Panc1 (cell line): ENCODE measurements around the gene FHOD1. TPM values are rescaled to one million over a fixed set of nuclear protein-coding genes. Genes with fewer than 3 reads are reported as not detected.

ENCODE experiments used
- ATAC-seq: fragments of 200-7000 bp; cut with Tn5 transposase; 2 replicates; pipeline ENCODE4 v1.9.1; 2020; ENCODE audit warnings: mild to moderate bottlenecking, moderate library complexity
- BruUV-seq: library from RNA; stranded (reverse); fragments of 400-500 nt; replicated peaks from 2 replicates; lab custom pipeline; 2021; lab: Mats Ljungman, UMichigan
- CTCF ChIA-PET: fragments of 300-600 bp; sonication (Branson Sonifier 250); formaldehyde crosslinking; loops from one replicate; lab custom pipeline; 2022; ENCODE audit warnings: antibody characterized with exemption; lab: Charles Lee
- POLR2A ChIA-PET: fragments of 300-600 bp; sonication (Branson Sonifier 250); formaldehyde crosslinking; loops from one replicate; lab custom pipeline; 2022; ENCODE audit warnings: antibody characterized with exemption; lab: Charles Lee
- DNase-seq: peaks from one replicate; pipeline ENCODE4 v3.0.0-alpha.2; 2010; ENCODE audit warnings: low read depth, low spot score
- H3K27ac ChIP-seq: 2 replicates; pipeline ENCODE4 v1.5.1; 2011; ENCODE audit warnings: mild to moderate bottlenecking, low read length, inconsistent platforms
- H3K27me3 ChIP-seq: fragments of 200-500 bp; sonication (Bioruptor generic); 2 replicates; pipeline ENCODE4 v1.6.0; 2014; ENCODE audit warnings: low read length, inconsistent platforms; ENCODE audit not compliant: control insufficient read depth, insufficient read depth
- H3K36me3 ChIP-seq: fragments of 200-500 bp; sonication (Bioruptor generic); 2 replicates; pipeline ENCODE4 v1.5.1; 2014; ENCODE audit warnings: inconsistent platforms, mild to moderate bottlenecking, low read length, moderate library complexity; ENCODE audit not compliant: control insufficient read depth, insufficient read depth
- H3K4me1 ChIP-seq: 2 replicates; pipeline ENCODE4 v1.5.1; 2011; ENCODE audit warnings: inconsistent platforms, mild to moderate bottlenecking, low read length, moderate library complexity; ENCODE audit not compliant: control insufficient read depth, insufficient read depth
- H3K4me3 ChIP-seq, 2 experiments: 2 replicates each; pipeline ENCODE4 v1.5.1; 2011 to 2012; ENCODE audit warnings: low read depth in 2 of 2, low read length in 2 of 2, mild to moderate bottlenecking in 2 of 2, inconsistent platforms in 1 of 2, moderate library complexity in 1 of 2
- H3K9me3 ChIP-seq: fragments of 200-500 bp; sonication (Bioruptor generic); 2 replicates; pipeline ENCODE4 v1.5.1; 2014; ENCODE audit warnings: low read depth, mild to moderate bottlenecking, inconsistent platforms, low read length, moderate library complexity; ENCODE audit not compliant: control insufficient read depth, insufficient read depth
- CTCF ChIP-seq: fragments of 450-650 bp; IDR thresholded peaks from 2 replicates; pipeline ENCODE4 v1.5.1; 2017; ENCODE audit warnings: mild to moderate bottlenecking
- POLR2AphosphoS5 ChIP-seq: IDR thresholded peaks from 2 replicates; pipeline ENCODE4 v1.6.1; 2012; ENCODE audit warnings: mild to moderate bottlenecking, low read depth, low read length, moderate library complexity
- REST ChIP-seq, 2 experiments: IDR thresholded peaks; 2 replicates each; pipeline ENCODE4 v1.6.1; 2011 to 2012; ENCODE audit warnings: low read depth in 2 of 2, control low read depth in 1 of 2, low read length in 1 of 2, mild to moderate bottlenecking in 1 of 2, moderate library complexity in 1 of 2; ENCODE audit not compliant: insufficient read depth in 1 of 2
- SIN3A ChIP-seq: IDR thresholded peaks from 2 replicates; pipeline ENCODE4 v1.6.1; 2012; ENCODE audit warnings: low read depth, mild to moderate bottlenecking, low read length, moderate library complexity, borderline replicate concordance; ENCODE audit not compliant: insufficient read depth
- TCF7L2 ChIP-seq: IDR thresholded peaks from 2 replicates; pipeline ENCODE4 v1.6.1; 2011; ENCODE audit warnings: mild to moderate bottlenecking, low read depth, low read length, inconsistent platforms
- in situ Hi-C: cut with HindIII; loops from 2 replicates; pipeline ENCODE4 v1.10.0; 2016; ENCODE audit warnings: low sequenced_read_pairs, low pct_unique_long_range_greater_than_20kb
- intact Hi-C: fragments of 100-400 bp; cut with micrococcal nuclease; formaldehyde crosslinking; loops from one replicate; pipeline ENCODE4 v1.10.0; 2022; ENCODE audit not compliant: unreplicated experiment
- total RNA-seq: library from RNA; stranded (reverse); gene quantifications from one replicate; pipeline ENCODE4 v1.2.1, GENCODE V29; 2021; ENCODE audit not compliant: unreplicated experiment

FHOD1 gene
- total RNA-seq, 1 experiment from 2014 or later: 9.3 TPM

GRCh38 chr16:67240506-67240905 is 6.8 kb downstream of the FHOD1 start:
- no peaks in the 10 kb centered on the region for H3K27me3 ChIP-seq
- no TSS peak for BruUV-seq
- DNase-seq (no peak), ATAC-seq (no peak; the same call in 1 of the 2 replicates)
- H3K27ac ChIP-seq: no peak overlapping the region
- H3K36me3 ChIP-seq: no peaks in the 10 kb centered on the region
- intact Hi-C loops: no loop called here
- no peaks in the 10 kb centered on the region for H3K9me3 ChIP-seq
- ChIA-PET POLR2A (no interaction called here), CTCF (no interaction called here)
- TF ChIP-seq TCF7L2: no peak
- TF ChIP-seq CTCF: no peak
- TF ChIP-seq POLR2AphosphoS5: no peak
- no peak for TF ChIP-seq SIN3A
- no peak for TF ChIP-seq REST (IDR thresholded peaks at IDR 0.05; ENCODE audit: insufficient read depth in 1 of 2, low read depth in 2 of 2, low read length in 1 of 2)
- H3K4me3 ChIP-seq: no peak overlapping the region
- H3K4me1 ChIP-seq: peaks cover 5% of the 10 kb centered on the region; the same call in 1 of the 2 replicates
- in situ Hi-C loops: no loop called here

DNA sequence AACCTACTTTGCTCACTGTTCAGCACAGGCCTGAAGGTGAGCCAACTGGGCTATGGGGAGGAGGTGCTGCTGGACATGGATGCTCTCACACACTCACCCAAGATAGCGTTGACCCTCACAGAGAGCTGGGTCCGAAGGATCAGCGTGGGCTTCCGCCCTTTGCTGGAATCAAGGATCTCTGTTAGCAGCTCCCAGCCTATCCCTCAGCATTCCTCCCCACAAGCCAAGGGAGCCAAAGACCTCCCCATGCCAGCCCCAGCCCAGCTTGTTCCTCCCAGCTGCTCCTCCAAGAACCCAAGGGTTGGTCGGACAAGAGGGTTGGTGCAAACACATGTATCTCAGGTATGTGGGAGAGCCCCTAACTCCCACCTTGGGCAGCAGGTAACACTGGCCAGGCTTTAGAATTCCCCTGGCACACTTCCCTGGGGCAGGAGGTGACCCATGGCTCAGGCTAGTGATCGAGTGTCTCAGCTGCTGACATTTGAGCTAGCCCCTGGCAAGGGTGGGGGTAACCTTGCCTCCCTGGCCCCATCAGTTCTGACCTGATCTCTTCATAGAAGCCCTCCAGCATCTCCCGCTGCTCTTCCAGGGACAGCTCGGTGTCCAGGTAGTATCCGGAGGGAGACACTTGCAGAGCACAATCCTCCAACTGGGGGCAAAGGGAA is 8.3 kb downstream of the FHOD1 start:
- POLR2A ChIA-PET: no interaction called here
- CTCF ChIA-PET: no interaction called here
- TF ChIP-seq REST (IDR thresholded peaks at IDR 0.05; ENCODE audit: insufficient read depth in 1 of 2, low read depth in 2 of 2, low read length in 1 of 2) (no peak), POLR2AphosphoS5 (no peak), TCF7L2 (no peak), CTCF (no peak), SIN3A (no peak)
- intact Hi-C loops (no loop called here), in situ Hi-C loops (no loop called here)
- no TSS peak for BruUV-seq
- Histone ChIP-seq H3K9me3 (no peaks in the 10 kb centered on the region), H3K4me3 (no peak overlapping the region), H3K4me1 (peaks cover 5% of the 10 kb centered on the region; the same call in 1 of the 2 replicates), H3K27me3 (no peaks in the 10 kb centered on the region), H3K27ac (no peak overlapping the region), H3K36me3 (no peaks in the 10 kb centered on the region)
- ATAC-seq (no peak), DNase-seq (no peak)
